NCI-H2107 (cell line): ENCODE data around the gene RFXAP.
"Not testable (repeated sequence)": the region's sequence is repeated elsewhere in the genome, so short reads cannot be mapped to it uniquely, and the experiment has no call there.

ENCODE experiments used
- DNase-seq: peaks from one replicate; lab custom pipeline; 2025; lab: John Stamatoyannopoulos, UW

The RFXAP gene

GRCh38 chr13:36818804-36819738, at the start of gene RFXAP:
Gene RFXAP, plus strand, starts transcription at chr13:36819222. Its CDS starts 136 bp downstream, at chr13:36819358.
- peak; percentile 59 for DNase-seq

DNA sequence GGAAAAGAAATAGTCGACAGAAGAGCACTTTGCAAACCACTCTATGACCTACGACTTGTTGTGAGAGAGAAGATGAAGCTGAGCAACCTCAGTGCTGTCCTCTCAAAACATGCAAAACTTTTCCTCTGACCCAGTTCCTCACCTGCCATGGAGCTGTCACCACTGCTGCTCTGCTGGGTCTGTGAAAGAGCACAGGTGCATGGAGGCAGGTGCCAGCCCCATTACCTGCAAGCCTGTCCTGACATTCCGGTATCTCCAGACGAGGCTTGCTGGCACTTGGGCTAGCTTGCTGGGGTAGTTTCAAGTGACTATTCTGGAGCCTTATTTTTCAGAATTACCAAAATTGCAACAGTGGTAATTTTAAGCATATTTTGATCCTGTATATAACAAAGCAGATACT, 49.5 kb upstream of the RFXAP start:
- no peak for DNase-seq

- DNase-seq, result no peak
These were observed 48.3 kb upstream of the RFXAP start for GRCh38 chr13:36770741-36771140.

DNA sequence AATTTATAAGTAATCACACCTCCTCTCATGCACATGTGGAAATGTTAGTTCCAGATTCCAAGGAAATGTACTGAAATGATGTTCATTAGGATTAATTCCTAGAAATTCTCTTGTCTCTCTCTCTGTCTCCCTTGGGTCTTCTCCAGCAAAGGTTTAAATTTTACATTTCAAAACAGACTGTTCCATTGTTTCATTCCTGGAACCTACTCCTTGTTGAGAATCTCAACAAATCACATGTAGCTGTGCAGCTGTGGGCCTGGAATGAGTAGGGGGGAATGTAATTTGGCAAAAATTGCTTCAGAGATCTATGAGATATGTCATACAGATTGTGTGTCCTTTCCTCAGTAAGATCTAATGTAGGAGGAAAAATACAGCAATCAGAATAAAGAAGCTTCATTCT, 46.2 kb upstream of the RFXAP start:
- no peak for DNase-seq

- DNase-seq, result no peak
These were observed 44.1 kb upstream of the RFXAP start for GRCh38 chr13:36774931-36775330.

DNA sequence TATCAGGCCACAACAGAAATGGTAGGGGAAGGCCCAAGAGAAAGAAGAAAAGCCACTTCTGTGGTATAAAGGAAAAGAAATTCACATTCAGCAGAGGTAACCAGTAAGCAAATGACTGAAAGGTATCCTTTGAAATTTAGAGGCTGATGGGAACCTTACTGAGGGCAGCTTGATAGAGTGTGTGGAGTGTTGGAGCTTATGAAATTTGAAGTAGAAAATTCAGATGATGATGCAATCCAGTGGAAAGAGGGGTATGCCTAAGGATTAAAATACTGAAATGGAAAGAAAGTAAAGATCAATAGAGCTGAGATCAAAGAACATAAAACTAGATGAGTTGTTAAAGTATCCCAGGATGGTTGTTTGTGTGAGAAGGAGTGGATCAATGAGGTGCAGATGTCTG, 42.8 kb upstream of the RFXAP start:
- DNase-seq, result no peak

DNA sequence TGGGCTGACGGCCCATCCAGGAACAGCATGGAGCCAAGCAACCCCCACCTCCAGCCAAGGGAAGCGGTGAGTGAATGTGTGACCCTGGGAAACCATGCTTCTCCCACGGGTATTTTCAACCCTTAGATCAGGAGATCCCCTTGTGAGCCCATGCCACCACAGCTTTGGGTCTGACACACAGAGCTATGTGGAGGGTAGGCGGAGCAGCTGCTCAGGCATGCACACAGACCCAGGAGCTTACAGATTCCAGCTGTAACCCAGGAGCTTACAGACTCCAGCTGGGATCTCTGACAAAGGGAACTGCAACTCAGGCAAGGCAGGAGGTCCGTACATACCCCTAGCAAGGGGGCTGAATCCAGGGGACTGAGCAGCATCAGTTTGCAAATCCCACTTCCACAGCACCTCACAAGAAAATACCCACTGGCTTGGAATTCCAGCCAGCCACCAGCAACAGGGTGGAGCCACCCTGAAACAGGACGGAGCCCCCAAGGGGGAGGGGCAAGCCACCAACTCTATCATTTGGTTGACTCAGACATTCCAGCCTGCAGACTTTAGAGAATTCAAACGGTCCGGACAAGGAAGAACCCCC, 40.8 kb upstream of the RFXAP start:
- DNase-seq, result no peak

- DNase-seq, result no peak
These were observed 35.1 kb upstream of the RFXAP start for GRCh38 chr13:36783890-36784289.

- DNase-seq, result not testable (repeated sequence)
These were observed 32.8 kb upstream of the RFXAP start for GRCh38 chr13:36786175-36786574.

- no peak for DNase-seq
These were observed 31.8 kb upstream of the RFXAP start for GRCh38 chr13:36787181-36787580.

- no peak for DNase-seq
These were observed 30.7 kb upstream of the RFXAP start for GRCh38 chr13:36788276-36788675.

DNA sequence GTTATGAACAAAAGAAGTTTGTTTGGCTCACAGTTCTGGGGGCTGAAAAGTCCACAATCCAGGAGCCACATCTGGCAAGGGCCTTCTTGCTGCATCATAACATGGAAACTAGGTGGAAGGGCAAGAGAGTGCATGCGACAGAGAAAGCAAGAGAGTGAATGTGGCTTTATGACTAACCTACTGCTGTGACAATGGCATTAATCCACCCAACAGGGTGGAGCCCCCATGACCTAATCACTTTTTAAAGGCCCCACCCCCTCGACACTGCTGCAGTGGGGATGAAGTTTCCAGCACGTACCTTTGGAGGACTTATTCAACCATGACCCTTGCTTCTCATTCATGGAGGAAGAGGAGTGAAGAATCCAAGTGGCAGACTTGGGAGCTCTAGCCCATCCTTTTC, 30.0 kb upstream of the RFXAP start:
- no peak for DNase-seq

DNA sequence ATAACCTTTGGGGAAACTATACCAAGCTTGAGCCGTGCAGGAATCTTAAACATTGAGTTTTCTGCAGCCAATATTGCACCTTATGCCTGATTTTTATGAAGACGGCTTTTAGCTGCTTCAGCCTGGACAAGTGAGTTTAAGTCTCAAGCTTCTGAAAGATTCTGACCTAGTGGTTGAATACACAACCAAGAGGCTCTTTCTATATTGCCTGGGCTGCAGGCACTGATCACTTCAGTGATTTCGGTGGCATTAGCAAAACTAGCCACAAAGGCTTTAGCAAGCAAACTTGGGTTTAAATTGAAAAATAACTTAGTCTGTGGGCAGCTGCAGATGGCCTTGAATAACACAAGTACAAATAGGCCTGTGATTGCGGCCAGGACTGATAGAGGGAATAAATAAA, 29.3 kb upstream of the RFXAP start:
- no peak for DNase-seq

DNA sequence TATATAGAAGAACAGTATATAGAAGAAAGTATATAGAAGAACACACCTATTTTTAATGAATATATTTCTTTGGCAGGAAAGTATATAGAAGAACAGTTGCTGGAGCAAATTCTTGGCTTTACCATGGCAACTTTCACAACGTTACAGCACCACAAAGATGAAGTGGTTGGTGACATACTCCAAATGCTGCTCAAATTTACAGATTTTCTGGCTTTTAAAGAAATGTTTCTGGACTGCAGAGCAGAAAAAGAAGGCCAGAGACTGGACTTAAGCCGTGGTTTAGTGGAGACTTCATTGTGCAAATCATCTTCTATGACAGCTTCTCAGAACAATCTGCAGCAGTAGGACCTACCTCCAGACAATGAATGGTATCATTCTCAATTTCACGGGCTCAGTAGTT, 24.3 kb upstream of the RFXAP start:
- DNase-seq, result no peak

DNA sequence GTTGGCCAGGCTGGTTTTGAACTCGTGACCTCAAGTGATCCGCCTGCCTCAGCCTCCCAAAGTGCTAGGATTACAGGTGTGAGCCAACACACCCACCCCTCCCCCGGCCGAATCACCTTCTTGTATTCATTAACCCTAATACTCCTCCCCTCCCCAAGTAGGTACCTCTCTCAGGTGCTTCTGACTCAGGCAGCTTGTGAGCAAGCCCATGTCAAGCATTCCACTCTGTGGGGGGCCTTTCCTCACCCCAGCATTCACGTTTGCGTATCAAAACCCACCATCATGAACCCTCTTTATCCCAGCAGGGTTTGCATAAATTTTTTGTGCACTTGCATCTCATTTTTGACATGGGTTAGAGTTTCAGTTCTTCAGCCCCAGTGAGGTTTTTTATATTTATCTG, 23.6 kb upstream of the RFXAP start:
- DNase-seq, result no peak

GRCh38 chr13:36796052-36796451, 23.0 kb upstream of the RFXAP start:
- no peak for DNase-seq

- no peak for DNase-seq
These were observed 18.0 kb upstream of the RFXAP start for GRCh38 chr13:36801035-36801434.

DNA sequence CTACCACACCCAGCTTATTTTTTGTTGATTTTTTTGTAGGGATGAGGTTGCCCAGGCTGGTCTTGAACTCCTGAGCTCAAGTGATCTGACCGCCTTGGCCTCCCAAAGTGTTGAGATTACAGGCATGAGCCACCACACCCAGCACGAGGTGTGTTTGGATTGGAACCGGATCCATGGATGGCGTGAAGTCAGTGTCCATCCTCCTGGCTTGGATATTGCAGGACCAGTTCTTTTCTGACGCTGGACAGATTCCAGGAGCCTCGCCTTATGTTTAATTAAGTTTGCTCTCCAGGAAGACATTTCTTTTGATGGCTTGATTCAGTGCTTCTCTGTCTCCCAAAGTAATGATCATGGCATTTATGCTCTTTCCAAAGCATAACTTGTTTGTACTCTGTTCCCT, 14.4 kb upstream of the RFXAP start:
- DNase-seq, result no peak

DNA sequence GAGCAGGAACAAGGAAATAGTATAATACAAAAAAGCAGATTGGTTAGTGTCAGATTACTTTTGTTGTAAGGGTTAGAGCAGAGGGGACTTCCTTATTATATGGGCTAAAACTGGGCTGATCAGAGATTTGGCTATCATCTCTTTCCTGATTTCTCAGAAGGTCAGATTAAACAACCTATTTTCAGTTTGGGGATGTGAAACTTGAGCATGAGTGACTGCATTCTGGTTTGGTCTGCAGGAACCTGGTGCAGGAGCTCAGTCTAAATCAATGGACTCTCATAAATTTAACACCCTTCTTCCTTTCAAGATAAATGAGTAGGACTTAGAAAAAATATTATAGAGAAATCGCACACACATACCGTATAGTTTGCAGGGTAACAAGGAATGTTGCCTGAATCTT, 12.9 kb upstream of the RFXAP start:
- no peak for DNase-seq

DNA sequence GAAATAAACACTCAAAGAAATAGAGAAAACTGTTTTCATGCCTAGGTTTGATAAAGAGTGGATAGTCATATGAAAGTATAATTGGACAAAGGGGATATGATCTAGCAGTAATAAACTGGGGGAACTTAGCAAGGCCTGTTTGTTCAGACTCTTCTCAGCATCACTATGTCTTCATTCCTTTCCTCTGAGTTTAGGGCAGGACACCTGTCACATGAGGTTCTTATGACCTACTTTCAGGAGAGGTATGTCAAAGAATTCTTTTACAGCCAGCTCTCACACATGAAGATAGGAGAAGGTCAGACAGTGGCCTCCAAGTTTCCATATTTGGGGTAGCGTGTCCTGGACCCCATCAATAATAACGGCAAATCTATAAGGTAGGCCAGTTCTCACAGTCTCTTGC, 11.4 kb upstream of the RFXAP start:
- DNase-seq, result no peak

GRCh38 chr13:36813225-36813624, 5.8 kb upstream of the RFXAP start:
- no peak for DNase-seq

- DNase-seq, result no peak
These were observed 4.6 kb upstream of the RFXAP start for GRCh38 chr13:36814465-36814864.

DNA sequence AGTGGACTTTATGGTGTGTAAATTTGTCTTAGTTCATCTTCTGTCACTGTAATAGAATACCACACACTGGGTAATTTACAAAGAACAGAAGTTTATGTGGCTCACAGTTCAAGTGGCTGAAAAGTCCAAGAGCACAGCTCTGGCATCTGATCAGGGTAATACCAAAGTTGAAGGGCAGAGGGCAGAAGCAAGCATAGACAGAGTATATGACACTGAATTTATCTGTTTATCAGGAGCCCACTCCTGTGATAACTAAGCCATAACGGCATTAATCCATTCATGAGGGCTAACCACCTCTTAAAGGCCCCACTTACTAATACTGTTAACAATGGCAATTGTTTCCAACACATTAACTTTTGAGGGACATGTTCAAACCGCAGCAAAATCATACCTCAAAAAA, 4.0 kb upstream of the RFXAP start:
- DNase-seq, result no peak
